ENCODE measurements around the gene INSRR.

Gene INSRR

DNA sequence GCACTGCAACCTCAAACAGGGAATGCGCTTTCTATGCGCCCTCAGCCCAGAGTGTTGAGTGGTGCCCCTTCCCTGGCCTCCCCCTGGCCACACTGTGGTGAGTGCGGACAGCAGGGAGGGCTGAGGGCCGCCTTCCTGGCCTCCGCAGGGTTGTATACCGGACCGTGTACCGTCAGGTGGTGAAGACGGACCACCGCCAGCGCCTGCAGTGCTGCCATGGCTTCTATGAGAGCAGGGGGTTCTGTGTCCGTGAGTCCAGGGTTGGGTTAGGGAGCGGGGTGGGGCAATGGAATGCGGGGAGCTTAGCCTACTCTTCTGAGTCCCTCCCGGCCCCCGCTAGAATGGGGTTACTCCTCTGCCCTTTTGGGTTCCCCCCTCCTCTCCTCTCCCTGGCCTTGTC, 46.3 kb upstream of the INSRR start:
- no peak for TF ChIP-seq FOXP2 (optimal IDR thresholded peaks at IDR 0.05; ENCODE audit: borderline replicate concordance, extremely low read depth, extremely low read length, insufficient read depth)
- no peak for TF ChIP-seq REST (IDR thresholded peaks at IDR 0.05; ENCODE audit: insufficient read depth in 1 of 2, low read depth in 2 of 2, low read length in 2 of 2)
- no peak for TF ChIP-seq POLR2AphosphoS5 (IDR thresholded peaks at IDR 0.05; ENCODE audit: low read depth, low read length)

DNA sequence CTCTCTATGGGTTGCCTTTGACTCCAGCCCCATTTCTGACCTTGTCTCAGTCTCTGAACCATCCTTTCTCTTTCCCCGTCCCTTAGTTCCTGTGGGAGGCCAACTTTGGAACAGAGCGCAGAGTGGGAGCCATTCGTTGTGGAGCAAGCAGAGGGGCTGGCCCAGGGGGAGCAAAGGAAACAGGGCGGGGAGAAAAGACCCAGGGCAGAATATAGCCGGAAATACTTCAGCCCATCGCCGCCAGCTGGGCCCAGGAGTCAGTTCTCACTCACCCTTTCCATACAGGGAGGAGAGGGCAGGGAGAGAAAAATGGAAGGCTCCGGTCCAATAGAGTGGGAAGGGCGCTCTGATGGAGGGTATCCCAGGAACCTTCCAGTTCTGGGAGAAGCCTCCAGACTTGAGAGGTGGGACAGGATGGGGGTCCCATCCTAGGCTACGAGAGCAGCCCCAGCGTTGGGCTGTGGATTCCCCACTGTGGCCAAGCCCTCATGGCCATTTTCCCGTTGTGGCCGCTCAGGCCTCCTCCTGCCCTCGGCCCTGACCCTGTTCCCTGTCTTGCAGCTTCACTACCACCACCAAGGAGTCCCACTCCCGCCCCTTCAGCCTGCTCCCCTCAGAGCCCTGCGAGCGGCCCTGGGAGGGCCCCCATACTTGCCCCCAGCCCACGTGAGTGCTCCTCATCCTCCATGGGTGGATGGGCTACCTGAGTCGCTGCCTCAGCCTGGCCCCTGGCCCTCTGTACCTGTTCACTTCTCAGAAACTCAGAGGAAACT, 45.5 kb upstream of the INSRR start:
- TF ChIP-seq POLR2AphosphoS5 (IDR thresholded peaks at IDR 0.05; ENCODE audit: low read depth, low read length) (no peak), REST (IDR thresholded peaks at IDR 0.05; ENCODE audit: insufficient read depth in 1 of 2, low read depth in 2 of 2, low read length in 2 of 2) (no peak), SIN3A (IDR thresholded peaks at IDR 0.05; ENCODE audit: borderline replicate concordance, insufficient read depth, low read length) (no peak), FOXP2 (optimal IDR thresholded peaks at IDR 0.05; ENCODE audit: borderline replicate concordance, extremely low read depth, extremely low read length, insufficient read depth) (no peak), TAF1 (IDR thresholded peaks at IDR 0.05; ENCODE audit: borderline replicate concordance, insufficient read depth, low read length) (no peak)

DNA sequence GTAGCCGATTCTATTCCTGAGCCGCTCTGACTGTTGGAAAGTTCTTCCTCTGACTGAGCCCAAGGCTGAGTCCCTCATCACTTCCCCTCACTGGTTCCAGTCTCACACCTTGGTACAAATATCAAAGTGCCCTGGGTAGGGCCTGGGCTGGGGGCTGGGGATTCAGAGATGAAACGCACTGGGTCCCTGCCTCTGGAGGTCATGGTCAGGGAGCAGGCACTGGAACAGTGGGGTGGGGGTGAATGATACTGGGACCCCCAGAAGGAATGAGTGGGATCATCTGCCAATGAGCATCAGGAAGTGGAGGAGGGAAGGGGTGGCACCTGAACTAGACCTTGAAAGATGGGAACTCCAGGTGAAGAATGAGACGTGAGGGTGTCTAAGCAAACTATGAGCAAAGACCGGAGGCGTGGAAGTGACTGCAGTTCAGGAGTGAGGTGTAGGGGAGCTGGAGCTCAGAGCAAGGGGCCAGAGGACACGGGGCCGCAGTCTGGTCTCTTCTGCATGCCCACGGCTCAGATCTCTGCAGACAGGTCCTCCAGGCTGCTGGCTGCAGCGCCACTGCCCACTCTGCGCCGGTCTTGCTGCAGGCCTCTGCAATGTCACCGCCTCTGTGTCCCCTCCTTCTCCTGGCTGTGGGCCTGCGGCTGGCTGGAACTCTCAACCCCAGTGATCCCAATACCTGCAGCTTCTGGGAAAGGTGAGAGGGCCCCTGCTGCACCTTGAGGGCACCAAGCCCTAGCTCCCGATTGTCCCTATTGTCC, 44.6 kb upstream of the INSRR start:
- no peak for TF ChIP-seq POLR2AphosphoS5 (IDR thresholded peaks at IDR 0.05; ENCODE audit: low read depth, low read length)
- no peak for TF ChIP-seq TAF1 (IDR thresholded peaks at IDR 0.05; ENCODE audit: borderline replicate concordance, insufficient read depth, low read length)
- TF ChIP-seq SIN3A (IDR thresholded peaks at IDR 0.05; ENCODE audit: borderline replicate concordance, insufficient read depth, low read length): no peak
- no peak for TF ChIP-seq FOXP2 (optimal IDR thresholded peaks at IDR 0.05; ENCODE audit: borderline replicate concordance, extremely low read depth, extremely low read length, insufficient read depth)
- no peak for TF ChIP-seq REST (IDR thresholded peaks at IDR 0.05; ENCODE audit: insufficient read depth in 1 of 2, low read depth in 2 of 2, low read length in 2 of 2)

DNA sequence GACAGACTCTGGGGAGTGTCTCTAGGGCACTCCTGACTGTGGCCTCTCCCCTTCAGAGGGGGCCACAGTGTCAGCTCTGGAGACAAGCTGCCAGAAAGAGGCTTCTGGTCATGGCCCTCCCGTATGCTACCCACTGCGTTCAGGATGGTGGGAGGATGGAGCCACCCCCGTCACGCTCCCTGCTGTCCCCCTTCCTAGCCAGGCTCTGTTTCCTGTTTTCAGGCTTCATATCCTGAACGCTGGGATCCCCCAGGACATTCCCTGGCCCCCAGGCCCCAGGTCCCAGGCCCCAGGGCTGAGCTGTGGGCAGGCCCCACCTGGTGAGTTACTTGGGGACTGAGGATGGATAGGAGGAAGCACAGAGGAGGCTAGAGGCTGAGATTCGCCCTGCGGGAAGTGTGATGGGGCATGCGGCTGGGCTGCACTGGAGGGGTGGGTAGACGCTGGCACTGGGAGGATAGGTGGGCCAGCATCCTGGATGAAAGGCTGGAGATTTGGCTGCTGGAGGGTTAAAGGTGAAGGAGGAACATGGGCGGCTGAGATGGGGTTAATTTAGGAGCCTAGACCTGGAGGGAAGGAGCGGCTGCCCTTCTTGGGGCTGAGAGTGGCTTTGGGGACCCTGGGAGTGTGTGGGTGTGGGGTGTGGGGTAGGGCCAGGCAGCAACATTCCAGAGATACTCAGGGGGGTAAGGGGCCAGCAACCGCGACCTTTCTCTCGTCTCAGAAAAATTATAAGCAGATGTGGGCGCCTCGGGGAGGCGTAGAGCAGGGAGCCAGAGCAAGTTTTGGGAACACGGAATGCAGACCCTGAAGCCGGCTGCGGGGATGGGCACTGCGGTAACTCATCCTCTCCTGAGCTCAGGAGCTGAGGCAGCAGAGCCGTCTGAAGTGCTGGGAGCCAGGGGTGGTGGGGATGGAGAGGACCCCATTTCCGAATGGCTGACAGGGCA, 43.3 kb upstream of the INSRR start:
- TF ChIP-seq TAF1 (IDR thresholded peaks at IDR 0.05; ENCODE audit: borderline replicate concordance, insufficient read depth, low read length) (no peak), REST (IDR thresholded peaks at IDR 0.05; ENCODE audit: insufficient read depth in 1 of 2, low read depth in 2 of 2, low read length in 2 of 2) (no peak), SIN3A (IDR thresholded peaks at IDR 0.05; ENCODE audit: borderline replicate concordance, insufficient read depth, low read length) (no peak), FOXP2 (optimal IDR thresholded peaks at IDR 0.05; ENCODE audit: borderline replicate concordance, extremely low read depth, extremely low read length, insufficient read depth) (no peak), POLR2AphosphoS5 (IDR thresholded peaks at IDR 0.05; ENCODE audit: low read depth, low read length) (no peak)

All from PFSK-1 (cell line).